HG03066 (cell line): Measurements from ENCODE around the gene LTB4R.

Source experiments
- ATAC-seq: cut with Tn5 transposase; IDR thresholded peaks from one replicate; pipeline ENCODE4 v1.9.1; 2021; ENCODE audit warnings: low read depth; ENCODE audit not compliant: unreplicated experiment

Gene LTB4R, protein sequence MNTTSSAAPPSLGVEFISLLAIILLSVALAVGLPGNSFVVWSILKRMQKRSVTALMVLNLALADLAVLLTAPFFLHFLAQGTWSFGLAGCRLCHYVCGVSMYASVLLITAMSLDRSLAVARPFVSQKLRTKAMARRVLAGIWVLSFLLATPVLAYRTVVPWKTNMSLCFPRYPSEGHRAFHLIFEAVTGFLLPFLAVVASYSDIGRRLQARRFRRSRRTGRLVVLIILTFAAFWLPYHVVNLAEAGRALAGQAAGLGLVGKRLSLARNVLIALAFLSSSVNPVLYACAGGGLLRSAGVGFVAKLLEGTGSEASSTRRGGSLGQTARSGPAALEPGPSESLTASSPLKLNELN

DNA sequence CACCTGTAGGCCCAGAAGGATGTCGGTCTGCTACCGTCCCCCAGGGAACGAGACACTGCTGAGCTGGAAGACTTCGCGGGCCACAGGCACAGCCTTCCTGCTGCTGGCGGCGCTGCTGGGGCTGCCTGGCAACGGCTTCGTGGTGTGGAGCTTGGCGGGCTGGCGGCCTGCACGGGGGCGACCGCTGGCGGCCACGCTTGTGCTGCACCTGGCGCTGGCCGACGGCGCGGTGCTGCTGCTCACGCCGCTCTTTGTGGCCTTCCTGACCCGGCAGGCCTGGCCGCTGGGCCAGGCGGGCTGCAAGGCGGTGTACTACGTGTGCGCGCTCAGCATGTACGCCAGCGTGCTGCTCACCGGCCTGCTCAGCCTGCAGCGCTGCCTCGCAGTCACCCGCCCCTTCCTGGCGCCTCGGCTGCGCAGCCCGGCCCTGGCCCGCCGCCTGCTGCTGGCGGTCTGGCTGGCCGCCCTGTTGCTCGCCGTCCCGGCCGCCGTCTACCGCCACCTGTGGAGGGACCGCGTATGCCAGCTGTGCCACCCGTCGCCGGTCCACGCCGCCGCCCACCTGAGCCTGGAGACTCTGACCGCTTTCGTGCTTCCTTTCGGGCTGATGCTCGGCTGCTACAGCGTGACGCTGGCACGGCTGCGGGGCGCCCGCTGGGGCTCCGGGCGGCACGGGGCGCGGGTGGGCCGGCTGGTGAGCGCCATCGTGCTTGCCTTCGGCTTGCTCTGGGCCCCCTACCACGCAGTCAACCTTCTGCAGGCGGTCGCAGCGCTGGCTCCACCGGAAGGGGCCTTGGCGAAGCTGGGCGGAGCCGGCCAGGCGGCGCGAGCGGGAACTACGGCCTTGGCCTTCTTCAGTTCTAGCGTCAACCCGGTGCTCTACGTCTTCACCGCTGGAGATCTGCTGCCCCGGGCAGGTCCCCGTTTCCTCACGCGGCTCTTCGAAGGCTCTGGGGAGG lies at the start of gene LTB4R:
TSS of gene LTB4R (plus strand) at position 857 of the 959 bp plus-strand sequence. CDS start 4,150 bp downstream, outside the sequence.
- ATAC-seq, result peak; percentile 66

DNA sequence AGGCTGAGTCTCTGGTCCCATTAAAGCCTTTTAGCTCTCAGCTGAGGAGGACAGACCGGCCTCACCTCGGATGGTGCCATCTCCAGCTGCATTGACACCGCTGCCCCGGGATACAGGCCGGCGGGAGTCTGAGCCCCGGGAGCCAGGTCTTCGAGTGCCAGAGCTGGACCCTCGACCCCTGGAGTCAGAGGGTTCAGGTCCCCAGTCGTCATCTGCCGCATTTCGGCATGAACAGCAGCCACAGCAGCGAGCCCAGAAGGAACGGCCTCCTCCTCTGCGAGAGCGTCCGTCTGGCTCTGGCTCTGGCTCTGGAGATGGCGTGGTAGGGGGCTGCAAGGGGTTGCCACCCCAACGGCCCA lies 49.4 kb upstream of the LTB4R start:
- no peak for ATAC-seq

DNA sequence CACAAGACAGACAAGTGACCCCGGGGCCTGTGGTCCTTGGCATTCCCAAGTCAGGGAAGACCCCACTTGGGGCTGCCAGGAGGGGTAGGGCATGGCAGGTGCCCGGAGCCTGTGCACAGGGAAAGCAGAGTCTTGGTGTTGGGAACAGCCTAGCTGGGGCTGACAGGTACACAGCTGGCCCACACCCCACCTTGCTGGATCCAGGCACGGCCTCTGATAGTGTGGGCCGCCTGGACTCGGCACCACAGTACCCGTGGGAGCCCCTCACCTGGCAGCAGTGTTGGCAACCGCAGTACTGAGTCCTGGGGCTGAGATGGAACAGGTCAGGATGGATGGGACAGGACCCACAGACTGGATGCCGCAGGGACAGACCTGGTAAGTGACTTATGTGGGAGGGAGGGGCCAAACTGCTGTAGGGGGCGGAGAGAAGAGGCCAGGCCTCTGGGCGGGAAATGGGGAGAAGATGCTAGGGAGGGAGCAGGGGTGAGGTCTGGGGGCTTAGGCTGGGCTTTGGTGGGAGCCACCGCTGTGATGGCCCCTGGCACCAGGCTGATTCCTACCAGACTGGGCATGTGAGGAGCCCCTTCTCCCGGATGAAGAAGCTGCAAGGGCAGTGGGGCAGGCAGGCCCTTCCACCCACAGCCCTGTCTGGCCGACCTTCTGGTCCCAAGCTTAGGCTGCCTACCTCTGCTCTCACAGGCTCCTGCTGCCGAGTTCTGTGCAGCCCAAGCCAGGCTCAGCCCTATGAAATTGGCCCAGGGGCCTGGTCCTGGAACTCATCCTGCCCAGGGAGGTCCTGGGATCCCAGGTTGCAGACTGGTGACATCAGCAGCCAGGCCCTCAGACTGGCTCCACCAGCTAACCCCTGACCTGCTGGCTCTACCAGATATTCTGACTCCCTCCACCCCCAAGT lies 48.2 kb upstream of the LTB4R start, which contains the start of gene TGM1:
TSS of gene TGM1 (minus strand) at position 357 of the 913 bp plus-strand sequence. CDS start 825 bp downstream, outside the sequence.
- ATAC-seq, result no peak

DNA sequence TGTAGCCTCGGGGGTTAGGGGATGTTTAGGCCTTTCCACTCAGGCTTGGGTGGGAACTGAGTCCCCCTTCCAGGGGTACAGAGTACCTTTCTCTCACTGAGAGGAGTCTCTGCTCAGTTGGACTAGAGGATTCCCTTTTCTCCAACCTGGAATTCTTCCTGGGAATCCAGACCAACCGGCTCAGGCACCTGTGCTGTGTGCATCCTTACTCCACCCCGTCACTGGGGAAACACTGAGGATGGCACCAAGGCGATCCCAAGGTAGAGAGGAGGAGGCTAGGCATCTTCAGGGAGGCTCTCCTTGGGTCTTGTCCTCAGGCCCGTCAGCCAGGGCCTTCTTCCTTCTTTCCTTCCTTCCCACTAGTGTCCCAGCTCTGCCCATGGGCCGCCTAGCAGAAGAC lies 47.5 kb upstream of the LTB4R start:
- ATAC-seq, result no peak

DNA sequence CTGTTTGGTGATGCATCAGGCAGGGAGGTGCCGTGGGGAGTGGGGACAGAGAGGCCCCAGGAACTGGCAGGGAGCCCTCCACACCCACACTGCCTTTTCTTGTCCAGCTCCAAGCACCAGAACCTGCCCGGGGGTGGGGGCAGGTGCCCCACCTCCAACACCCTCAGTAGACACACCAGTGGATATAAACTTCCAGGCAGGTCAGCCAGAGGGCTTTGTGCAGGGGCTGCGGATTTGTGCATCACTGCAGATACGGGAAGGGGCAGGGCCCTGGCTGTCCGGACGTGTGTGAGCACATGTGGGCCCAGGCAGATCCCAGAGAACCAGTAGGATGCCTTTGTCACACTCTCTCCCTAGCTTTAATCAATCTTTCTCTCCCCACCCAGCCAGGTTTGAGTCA lies 47.0 kb upstream of the LTB4R start:
- ATAC-seq, result no peak

DNA sequence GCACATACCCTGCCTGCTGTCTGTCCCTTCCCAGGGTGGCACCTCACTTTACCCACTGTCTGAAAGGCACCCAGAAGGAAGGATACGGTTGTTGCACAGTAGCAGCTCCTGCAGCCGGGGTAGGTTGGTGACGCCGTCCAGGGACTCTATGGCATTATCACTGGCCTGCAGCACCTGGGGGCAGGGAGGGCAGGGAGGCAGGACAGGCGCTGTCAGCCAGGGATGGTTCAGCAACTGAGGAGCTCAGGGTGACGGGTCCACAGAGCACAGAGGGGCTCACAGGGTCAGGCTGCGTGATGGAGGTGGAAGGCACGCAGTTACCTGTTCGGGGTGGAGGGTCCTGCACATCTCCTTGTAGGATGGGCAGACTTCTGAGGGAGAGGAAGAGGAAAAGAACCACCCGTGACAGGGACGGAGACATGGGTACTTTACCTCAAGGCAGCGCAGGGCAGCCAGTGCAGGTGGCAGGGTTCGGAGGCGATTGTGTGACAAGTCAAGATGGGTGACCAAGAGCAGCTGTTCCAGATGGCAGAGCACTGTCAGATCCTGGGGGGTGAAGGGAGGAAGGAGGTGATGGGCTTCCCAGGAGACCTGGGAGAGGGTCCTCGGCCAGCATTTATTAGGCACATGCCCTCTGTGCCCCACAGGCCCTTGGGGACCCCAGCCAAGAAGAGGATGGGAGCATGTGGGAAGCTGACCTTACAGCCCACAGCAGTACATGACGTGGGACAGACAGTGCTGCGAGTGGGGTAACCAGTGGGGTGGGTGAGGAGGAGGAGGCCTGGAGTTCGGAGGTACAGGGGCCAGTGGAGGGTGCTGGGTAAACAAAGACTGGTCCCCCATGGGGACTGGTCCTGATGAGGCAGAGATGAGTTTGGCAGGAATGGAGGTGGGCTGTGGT lies 44.7 kb upstream of the LTB4R start:
- ATAC-seq, result no peak

DNA sequence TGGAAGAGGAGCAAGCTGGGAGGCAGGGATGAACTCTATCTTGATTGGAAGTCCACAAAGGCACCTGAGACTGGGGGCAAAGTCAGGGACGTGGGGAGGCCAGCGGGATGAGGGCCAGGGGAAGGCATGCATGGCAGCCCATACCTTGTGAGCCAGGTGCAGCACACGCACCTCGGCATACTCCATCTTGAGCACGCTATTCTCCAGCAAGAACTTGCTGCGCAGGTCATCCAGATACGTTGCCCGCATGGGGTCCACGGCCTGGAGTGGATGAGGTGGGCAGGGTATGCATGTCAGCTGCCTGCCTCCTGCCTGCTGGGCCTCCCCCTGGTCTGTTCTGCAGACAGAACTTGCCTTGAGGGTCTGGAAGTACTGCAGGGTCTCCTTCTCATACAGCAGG lies 43.8 kb upstream of the LTB4R start:
- no peak for ATAC-seq

DNA sequence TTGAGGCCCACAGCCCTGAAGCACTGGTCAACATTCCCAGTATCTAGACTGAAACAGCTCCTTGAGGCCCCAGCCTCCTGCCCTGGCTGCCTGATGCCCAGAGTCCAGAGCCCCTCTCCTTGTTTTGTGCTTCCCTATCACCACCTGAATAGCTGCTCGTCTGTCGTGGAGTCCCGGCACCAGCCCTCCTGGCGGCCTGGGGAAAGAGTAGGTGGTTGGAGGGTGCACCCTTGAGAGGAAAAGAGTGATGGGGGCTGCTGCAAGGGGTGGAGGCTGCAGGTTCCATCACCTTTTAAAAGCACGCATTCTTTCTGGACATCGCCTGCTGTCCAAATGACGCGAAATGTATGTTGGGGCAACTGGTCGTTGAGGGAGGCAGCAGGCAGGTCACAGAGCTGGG lies 43.1 kb upstream of the LTB4R start:
- no peak for ATAC-seq

DNA sequence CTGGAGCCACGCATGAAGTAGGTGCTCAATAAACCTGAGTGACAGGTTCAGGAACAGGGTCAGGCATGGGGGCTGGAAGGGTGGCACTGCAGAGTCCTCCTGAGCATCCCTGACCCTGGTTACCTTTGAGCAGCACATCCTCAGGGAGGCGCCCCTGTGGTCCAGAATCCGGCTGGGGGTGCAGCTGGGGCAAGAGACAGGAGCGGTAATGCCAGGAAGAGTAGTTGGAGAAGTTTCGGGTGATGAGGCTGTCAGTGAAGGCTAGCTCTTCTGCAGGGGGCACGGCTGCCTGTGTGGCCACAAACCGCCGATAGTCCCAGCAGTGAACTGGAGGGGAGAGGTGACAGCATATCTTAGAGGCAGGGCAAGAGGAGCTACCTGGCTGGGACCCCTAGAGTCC lies 41.9 kb upstream of the LTB4R start:
- ATAC-seq, result no peak

DNA sequence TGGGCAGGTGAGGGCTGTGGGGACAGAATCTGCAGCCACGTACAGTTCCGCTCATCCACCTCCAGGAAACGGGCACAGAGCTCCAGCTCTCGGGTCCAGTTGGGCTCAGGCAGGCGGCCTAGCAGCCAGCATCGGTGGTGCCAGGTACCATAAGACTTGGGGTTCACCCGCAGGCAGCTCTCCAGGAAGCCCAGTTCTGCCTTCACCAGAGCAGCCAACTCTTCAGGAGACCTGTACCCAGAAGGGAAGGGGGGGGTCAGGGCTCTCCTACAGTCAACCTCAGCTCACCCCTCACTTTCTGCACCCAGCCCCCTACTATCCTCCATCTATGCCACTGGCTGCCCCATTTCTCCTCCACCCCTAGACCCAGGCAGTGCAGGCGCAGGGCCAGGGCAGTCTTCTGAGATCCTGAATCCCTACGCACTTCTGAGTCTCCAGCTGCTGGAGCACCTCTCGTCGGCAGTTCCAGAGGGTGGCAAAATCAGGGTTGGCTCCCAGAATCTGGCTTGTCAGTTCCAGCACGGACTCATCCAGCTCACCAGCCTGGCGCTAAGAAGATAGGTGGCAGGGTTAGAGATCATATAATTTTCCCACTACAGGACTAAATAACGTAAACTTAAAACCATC lies 41.3 kb upstream of the LTB4R start:
- ATAC-seq, result no peak

DNA sequence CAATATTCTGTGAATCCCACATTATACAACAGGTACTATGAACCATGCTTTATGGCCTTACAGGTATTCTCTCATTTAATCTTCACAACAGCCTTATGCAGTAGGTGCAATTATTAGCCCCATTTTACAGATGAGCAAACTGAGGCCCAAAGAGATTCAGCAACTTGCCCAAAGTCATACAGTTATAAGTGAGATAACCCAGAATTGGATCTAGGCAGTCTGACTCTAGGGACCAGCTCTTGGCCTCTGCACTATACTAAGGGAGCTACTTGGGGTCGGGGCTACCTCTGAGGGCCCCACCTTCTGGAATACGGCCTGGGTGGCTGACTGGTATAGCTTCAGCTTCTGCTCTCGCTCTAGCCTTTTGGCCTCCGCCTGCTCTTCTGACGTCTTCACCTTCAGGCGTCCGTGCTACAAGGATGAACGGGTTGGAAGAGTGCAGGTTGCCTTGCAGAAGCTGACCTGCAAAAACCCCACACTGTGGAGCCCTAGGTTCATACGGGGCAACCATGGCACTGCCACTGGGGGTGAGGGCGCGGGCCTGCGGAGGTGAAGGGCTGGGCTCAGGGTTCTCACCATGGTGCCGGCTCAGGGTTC lies 40.7 kb upstream of the LTB4R start:
- no peak for ATAC-seq

DNA sequence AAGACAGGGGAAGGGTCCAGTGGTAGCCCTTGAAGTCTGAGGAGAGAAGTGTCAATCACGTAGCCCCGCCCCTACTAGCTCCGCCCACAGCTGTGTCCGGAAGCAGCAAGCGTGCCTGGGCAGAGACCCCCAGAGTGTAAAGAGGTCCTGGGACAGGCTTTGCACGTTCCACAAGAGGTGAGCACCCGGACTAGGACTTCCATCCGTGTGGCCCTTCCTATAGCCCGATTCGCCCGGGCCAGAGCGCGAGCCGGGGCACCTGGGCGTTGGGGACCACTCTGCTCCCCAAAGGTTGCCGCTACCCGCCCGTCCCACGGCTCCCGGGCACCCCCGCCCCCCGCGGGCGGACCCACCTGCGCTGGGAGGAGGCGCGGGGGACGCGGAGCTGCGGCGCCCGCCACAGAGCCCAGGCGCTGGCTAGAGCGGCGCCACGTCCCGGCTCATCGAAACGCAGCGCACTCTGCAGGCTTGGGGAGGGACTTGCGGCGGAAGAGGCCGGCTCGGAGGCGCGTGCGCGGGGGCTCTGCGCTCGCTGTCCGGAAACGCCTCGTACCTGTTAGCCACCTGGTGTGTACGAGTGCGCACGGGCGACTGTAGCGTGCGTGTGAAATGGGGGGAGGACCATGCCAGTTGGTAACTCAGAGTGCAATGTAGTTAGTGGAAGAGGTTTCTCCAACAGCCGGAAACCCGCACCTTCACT lies 40.0 kb upstream of the LTB4R start, which contains the start of gene RABGGTA:
TSS of gene RABGGTA (minus strand) at position 464 of the 700 bp plus-strand sequence. CDS start 482 bp downstream, outside the sequence.
- peak; percentile 87 for ATAC-seq

DNA sequence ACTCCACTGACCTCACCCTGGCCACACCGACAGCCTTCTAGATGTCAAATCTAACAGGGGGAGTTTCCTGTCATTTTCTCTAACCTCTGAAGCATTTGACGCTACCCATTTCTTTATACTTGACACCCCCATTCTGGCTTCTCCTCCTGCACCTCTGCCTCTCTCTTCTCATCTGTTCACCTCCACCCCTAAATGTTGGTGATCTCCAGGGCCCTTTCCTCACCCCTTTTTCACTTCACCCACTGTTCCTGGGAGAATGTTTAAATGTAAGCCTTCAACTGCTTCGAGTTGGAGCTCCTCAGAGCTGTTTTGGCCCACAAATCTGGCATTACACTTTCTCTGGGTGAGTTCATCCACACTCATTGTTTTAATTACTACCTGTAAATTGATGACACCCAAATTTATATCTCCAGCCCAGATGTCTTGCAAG lies 39.5 kb upstream of the LTB4R start:
- ATAC-seq, result no peak

DNA sequence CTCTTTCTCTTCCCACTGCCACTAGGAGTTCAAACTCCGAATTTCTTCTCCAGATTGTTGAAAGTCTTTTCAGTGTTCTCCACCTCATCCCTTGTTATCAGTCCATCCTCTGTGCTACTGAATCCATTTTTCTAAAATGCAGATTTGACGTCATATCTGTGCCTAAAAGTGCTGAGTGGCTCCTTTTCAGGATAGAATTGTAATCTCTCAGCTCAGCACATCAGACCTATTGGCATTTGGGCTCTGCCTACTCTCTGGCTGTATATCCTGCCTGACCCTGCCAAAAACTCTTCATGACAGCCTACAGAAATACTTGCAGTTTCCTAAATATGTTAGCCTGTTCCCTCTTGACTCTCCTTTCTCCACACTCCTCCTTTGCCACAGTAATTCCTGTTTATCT lies 38.8 kb upstream of the LTB4R start:
- ATAC-seq, result no peak

DNA sequence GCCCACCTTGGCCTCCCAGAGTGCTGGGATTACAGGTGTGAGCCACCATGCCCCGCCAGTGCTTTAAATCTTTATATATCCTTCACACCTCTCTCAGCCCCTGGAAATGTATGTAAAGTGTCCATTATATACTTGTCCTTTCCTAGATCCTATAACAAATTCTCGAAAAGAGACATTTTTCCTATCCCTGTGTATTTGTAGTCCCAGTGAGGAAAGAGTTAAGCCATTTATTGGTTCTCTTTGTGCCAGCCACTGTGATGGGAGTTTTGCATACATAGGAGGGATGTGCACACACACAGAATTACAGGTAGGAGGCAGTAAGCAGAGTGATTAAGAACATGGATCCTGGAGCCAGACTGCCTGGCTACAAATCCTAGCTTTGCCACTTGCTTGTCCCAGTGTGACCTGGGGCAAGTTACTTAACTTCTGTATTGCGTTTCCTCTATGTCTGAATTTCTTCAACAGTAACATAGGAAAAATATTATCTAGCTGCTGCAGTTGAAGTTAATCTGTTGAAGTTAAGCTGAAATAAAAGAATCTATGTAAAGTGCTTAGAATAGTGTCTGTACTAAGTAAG lies 37.8 kb upstream of the LTB4R start:
- no peak for ATAC-seq

DNA sequence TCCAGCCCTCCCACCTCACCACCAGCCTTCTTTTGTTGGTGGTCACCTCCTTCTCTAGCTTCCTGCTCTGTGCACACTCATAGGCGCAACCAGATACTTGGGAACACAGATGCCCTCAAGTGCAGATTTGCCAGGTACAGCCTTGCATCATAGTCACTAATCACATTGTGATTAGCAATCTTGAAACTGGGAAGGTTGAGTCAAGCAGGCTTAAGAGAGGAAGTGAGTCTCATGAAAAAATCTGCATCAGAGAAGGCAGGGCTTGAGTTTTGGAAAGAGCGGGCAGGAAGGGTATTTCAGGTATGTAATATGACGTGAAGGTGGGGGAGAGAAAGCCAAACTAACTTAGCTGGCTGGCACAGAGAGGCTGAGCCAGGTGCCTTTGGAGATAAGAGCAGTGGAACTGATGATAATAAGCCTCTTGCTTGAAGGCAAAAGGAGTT lies 37.2 kb upstream of the LTB4R start:
- no peak for ATAC-seq

DNA sequence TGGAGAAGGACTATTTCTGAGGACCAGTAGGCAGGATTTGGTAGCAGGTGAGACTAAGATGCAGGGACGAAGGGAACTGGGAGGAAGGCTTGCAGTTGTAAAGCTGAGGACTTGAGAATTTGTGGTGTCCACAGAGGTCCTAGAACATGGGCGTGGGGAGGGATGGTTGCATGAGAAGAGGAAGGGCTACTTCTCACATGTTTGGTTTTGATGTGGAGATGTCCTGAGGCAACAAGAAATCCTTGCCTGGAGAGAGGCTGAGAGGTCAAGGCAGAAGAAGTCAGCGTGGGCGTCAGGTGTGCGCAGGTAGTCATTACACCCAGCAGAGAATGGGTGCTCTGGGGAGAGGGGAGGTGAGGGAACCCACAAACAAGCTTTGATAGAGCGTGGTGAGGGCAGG lies 34.2 kb upstream of the LTB4R start:
- no peak for ATAC-seq
